ENCODE results near the gene NPBWR2. TPM values are rescaled to one million over a fixed set of nuclear protein-coding genes. Genes with fewer than 3 reads are reported as not detected.

Gene NPBWR2
- total RNA-seq, 1 experiment from 2014 or later = not detected

DNA sequence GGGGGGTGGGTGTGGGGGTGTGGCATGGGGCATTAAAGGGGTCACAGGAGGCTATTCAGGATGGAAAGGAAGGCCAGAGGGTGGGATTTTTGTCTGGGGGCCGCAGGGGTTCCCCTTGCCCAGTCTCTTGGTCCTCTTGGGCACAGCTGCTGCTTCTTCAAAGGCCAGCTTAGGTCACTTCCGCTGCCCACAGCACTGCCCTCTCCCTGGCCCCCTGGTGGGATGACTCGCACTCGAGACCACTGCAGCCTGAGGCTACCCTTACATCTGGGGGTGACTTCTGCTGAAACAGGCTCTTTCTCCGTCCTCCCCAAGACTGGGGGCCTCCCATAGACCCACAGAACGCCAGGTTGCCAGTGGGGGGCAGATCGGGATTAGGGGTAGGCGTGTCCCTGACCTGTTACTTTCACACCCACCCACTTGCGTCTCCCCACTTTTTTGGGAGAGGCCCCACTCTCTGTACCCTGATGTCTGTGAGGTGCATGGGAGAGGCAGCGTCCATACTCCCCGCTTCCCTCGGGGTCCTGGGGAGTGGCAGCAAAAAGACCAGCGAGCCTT lies 24.5 kb downstream of the NPBWR2 start:
- Mint-ChIP-seq H3K4me1 (peaks cover 30% of the 10 kb centered on the region), H3K9me3 (0 out of 2 replicates have a peak, but pooled peaks cover 3% of the 10 kb centered on the region), H3K27me3 (ENCODE audit: low read depth) (peaks cover 54% of the 10 kb centered on the region), H3K27ac (no peak overlapping the region), H3K36me3 (no peaks in the 10 kb centered on the region), H3K4me3 (peak overlapping the region; percentile 63)
- no peak for DNase-seq (ENCODE audit: low spot score)
- ChIA-PET CTCF (interaction anchor here (1.0 to 5.6 kb wide), 27 partner anchors 9 to 500 kb away, joined by 3 to 119 read pairs (median 7); partner anchors contain the start of genes C20orf204, PCMTD2, PRPF6 and SAMD10), POLR2A (interaction anchor here (1.0 kb wide), 1 partner anchor 38 kb away, joined by 3 read pairs; no protein-coding TSS in a partner anchor)
- TF ChIP-seq FOXK1 (CRISPR knock-in tag; IDR thresholded peaks at IDR 0.05) = no peak
- TF ChIP-seq, protein P1, sequence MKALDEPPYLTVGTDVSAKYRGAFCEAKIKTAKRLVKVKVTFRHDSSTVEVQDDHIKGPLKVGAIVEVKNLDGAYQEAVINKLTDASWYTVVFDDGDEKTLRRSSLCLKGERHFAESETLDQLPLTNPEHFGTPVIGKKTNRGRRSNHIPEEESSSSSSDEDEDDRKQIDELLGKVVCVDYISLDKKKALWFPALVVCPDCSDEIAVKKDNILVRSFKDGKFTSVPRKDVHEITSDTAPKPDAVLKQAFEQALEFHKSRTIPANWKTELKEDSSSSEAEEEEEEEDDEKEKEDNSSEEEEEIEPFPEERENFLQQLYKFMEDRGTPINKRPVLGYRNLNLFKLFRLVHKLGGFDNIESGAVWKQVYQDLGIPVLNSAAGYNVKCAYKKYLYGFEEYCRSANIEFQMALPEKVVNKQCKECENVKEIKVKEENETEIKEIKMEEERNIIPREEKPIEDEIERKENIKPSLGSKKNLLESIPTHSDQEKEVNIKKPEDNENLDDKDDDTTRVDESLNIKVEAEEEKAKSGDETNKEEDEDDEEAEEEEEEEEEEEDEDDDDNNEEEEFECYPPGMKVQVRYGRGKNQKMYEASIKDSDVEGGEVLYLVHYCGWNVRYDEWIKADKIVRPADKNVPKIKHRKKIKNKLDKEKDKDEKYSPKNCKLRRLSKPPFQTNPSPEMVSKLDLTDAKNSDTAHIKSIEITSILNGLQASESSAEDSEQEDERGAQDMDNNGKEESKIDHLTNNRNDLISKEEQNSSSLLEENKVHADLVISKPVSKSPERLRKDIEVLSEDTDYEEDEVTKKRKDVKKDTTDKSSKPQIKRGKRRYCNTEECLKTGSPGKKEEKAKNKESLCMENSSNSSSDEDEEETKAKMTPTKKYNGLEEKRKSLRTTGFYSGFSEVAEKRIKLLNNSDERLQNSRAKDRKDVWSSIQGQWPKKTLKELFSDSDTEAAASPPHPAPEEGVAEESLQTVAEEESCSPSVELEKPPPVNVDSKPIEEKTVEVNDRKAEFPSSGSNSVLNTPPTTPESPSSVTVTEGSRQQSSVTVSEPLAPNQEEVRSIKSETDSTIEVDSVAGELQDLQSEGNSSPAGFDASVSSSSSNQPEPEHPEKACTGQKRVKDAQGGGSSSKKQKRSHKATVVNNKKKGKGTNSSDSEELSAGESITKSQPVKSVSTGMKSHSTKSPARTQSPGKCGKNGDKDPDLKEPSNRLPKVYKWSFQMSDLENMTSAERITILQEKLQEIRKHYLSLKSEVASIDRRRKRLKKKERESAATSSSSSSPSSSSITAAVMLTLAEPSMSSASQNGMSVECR (CRISPR knock-in tag; IDR thresholded peaks at IDR 0.05; ENCODE audit: borderline replicate concordance) = no peak
- no peak for TF ChIP-seq JUN (CRISPR knock-in tag; IDR thresholded peaks at IDR 0.05)
- TF ChIP-seq OVOL2 (CRISPR knock-in tag; IDR thresholded peaks at IDR 0.05; ENCODE audit: borderline replicate concordance) = no peak
- TF ChIP-seq ZNF423 (CRISPR knock-in tag; IDR thresholded peaks at IDR 0.05) = no peak
- no peak for TF ChIP-seq ZNF232 (CRISPR knock-in tag; IDR thresholded peaks at IDR 0.05)
- TF ChIP-seq NFYB (CRISPR knock-in tag; conservative IDR thresholded peaks at IDR 0.05; ENCODE audit: low read depth) = no peak
- TF ChIP-seq RORB (CRISPR knock-in tag; IDR thresholded peaks at IDR 0.05) = no peak
- TF ChIP-seq, protein P2, sequence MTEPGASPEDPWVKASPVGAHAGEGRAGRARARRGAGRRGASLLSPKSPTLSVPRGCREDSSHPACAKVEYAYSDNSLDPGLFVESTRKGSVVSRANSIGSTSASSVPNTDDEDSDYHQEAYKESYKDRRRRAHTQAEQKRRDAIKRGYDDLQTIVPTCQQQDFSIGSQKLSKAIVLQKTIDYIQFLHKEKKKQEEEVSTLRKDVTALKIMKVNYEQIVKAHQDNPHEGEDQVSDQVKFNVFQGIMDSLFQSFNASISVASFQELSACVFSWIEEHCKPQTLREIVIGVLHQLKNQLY (CRISPR knock-in tag; IDR thresholded peaks at IDR 0.05) = no peak
- no peak for TF ChIP-seq NFE2L1 (CRISPR knock-in tag; IDR thresholded peaks at IDR 0.05)
- TF ChIP-seq, protein P3, sequence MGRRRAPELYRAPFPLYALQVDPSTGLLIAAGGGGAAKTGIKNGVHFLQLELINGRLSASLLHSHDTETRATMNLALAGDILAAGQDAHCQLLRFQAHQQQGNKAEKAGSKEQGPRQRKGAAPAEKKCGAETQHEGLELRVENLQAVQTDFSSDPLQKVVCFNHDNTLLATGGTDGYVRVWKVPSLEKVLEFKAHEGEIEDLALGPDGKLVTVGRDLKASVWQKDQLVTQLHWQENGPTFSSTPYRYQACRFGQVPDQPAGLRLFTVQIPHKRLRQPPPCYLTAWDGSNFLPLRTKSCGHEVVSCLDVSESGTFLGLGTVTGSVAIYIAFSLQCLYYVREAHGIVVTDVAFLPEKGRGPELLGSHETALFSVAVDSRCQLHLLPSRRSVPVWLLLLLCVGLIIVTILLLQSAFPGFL (CRISPR knock-in tag; IDR thresholded peaks at IDR 0.05; ENCODE audit: borderline replicate concordance) = no peak
- TF ChIP-seq ETV6 (CRISPR knock-in tag; IDR thresholded peaks at IDR 0.05) = no peak
- no peak for TF ChIP-seq TP53 (CRISPR knock-in tag; IDR thresholded peaks at IDR 0.05)
- TF ChIP-seq ZNF317 (CRISPR knock-in tag; IDR thresholded peaks at IDR 0.05; ENCODE audit: borderline replicate concordance, low read depth) = no peak
- no peak for TF ChIP-seq ZNF671 (CRISPR knock-in tag; IDR thresholded peaks at IDR 0.05)
- TF ChIP-seq ZNF138 (CRISPR knock-in tag; conservative IDR thresholded peaks at IDR 0.05) = no peak
- no peak for TF ChIP-seq ELF4 (CRISPR knock-in tag; IDR thresholded peaks at IDR 0.05; ENCODE audit: low read depth)
- TF ChIP-seq CREB1 (CRISPR knock-in tag; IDR thresholded peaks at IDR 0.05) = no peak
- TF ChIP-seq, protein P4, sequence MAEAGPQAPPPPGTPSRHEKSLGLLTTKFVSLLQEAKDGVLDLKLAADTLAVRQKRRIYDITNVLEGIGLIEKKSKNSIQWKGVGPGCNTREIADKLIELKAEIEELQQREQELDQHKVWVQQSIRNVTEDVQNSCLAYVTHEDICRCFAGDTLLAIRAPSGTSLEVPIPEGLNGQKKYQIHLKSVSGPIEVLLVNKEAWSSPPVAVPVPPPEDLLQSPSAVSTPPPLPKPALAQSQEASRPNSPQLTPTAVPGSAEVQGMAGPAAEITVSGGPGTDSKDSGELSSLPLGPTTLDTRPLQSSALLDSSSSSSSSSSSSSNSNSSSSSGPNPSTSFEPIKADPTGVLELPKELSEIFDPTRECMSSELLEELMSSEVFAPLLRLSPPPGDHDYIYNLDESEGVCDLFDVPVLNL (CRISPR knock-in tag; IDR thresholded peaks at IDR 0.05; ENCODE audit: borderline replicate concordance, low read depth) = no peak
- TF ChIP-seq EMX1 (CRISPR knock-in tag; IDR thresholded peaks at IDR 0.05) = no peak
- ATAC-seq = no peak

Data from WTC11 (cell line).